ENCODE data around the gene SEMA6A. TPM values are rescaled to one million over a fixed set of nuclear protein-coding genes. Genes with fewer than 3 reads are reported as not detected.

Gene SEMA6A
- total RNA-seq, 1 donor from 2014 or later = 37.8 TPM

DNA sequence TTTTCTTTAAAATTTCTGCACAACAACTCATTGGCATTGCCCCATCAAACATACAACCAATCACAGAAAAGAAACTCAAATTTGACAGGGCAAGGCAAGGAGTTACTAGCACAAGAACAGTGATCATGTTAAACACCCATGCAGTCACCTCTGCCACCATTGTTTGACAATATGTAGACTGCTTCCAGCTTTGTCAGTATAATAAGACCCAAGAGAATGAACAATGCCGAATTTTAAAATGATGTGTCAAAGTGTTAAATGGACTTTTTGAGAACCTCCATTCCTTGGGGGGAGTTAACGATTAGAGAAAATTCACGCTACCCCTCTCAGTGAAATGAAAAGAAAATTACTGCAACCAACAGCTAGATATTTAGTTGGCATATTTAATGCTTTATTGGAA lies 109.2 kb downstream of the SEMA6A start:
- no peak for DNase-seq (ENCODE audit: low spot score)

DNA sequence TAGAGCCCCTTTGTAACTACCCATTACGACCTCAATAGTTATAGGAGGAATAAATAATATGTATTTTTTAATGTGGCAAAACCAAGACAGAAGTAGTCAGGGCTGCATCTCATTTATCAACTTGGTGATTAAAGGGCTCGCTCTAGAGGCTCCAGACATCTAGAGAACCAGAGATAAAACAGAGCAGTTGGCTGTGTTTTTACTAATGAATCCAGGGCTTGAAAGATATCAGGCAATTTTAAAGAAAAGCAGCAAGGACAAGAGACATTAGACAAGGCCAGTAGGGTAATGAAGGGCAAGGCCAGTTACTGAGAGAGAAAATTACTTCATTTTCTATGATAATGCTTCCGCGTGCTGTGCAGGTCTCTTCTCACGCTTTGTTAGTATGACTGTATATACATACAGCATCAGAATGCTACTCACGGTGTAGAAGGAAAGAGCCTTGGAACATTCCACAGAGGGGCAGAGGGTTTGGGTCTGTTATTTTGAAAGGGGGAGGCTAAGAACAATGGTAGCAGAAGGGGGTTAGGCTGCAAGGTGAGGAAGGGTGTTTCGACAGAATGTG lies 110.4 kb downstream of the SEMA6A start:
- DNase-seq (ENCODE audit: low spot score) = no peak

DNA sequence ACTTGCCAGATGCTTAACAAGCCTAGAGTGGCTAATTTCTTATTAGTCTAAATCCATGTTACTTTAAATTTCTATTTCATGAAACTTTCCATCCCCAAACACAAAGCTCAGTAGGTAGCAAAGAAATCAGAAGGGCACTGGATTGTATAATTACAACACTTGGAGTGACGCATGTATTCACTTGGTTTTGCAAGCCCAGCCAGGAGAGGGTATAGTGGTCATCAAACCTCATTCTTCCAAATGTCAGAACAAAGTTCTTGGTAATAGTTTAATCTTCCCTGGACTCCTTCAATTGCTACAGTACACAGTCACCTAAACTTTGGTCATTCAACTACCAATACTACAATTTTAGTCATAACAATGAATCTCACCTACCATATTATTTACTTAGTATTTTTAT lies 112.1 kb downstream of the SEMA6A start:
- no peak for DNase-seq (ENCODE audit: low spot score)

DNA sequence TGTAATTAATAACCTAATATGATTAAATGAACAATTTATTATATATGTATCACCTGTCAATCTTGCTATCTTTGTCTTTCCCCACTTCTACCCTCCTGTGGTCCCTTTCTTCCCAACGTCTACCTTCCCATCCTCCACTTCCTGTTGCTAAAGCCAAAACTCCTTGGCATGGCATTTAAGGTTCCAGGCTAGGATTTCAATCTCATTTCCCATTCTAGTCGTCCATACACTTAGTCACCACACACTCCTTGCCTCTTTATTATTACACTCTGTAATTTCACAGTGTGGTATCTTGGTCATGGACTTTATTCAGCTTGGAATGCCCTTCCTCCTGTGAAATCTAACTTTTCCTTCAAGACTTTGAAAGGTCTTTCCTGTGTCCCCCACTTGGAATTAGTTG lies 115.3 kb downstream of the SEMA6A start:
- DNase-seq (ENCODE audit: low spot score) = no peak

DNA sequence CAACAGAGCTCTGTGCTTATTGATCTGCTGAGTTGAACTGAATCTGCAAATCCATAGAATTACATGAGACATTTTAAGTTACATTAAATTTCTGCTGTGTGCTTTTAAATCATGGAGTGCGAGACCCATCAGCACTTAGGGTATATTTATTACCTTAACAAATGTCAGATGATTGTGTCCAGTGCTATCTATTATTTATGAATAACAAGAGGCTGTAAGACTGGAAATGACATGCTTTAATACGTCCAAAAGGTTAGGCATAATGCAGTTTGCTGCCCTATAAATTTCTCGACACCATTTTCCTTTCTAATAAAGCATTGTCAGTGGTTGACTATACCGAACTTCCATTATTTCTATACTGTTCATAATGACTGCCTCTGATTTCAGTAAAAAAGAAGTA lies 117.6 kb downstream of the SEMA6A start:
- no peak for DNase-seq (ENCODE audit: low spot score)

DNA sequence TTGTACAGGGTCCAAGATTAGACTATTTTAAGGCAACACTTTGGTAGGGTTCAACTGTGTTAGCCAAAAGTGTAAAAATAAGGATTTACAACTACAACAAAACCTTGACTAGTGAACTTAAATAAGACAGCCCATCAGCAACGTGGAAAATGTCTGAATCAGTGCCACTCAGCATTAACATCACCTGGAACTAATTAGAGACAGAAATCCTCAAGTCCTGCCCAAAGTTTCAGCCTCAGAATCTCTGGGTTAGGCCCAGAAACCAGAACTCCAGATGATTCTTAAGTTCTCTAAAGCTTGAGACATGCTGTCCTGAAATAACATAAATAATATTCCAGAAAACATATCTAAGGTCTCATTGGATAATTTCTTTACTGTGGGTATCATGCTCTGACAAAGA lies 118.6 kb downstream of the SEMA6A start:
- DNase-seq (ENCODE audit: low spot score) = no peak

DNA sequence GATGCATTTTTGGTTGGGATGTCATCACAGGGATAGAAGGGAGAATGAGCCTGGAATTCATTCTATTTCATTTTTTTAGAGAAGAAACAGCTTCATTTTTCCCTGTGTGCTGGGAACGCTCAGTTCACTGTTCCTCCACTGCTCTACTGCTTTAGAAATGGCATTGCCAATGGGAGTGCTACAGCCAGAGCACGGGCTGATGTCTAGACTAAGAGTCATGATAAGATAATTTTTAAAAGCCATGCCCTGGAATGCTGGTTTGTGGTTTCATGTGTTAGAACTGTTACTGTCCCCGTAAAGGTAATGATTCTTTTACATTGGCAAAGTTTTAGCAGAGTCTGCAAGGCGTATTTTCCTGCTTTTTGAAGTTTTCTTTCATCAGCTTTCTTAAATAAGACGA lies 119.6 kb downstream of the SEMA6A start:
- no peak for DNase-seq (ENCODE audit: low spot score)

DNA sequence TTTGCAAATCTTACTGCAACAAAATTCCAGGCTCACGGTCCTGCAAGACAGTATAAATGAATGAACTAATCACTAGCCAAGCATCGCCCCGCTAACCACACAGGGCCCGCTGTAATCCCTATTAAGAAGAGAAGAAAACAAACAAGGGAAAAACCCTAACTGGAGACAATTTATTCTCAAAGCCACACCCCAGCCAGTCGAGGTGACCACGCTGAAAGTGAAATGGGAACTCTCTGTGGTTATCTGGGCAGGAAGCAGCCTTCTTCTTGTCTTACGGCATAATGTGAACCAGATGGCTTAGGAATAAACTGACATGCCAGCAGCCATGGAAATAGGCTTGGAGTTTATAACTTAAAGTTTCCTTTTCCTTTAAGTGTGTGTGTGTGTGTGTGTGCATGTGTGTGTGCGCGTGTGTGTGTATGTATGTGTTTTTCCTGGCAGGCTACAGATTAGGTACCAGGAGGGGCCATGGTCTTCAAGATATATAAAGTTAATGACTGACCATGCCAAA lies 120.2 kb downstream of the SEMA6A start:
- DNase-seq (ENCODE audit: low spot score) = no peak

DNA sequence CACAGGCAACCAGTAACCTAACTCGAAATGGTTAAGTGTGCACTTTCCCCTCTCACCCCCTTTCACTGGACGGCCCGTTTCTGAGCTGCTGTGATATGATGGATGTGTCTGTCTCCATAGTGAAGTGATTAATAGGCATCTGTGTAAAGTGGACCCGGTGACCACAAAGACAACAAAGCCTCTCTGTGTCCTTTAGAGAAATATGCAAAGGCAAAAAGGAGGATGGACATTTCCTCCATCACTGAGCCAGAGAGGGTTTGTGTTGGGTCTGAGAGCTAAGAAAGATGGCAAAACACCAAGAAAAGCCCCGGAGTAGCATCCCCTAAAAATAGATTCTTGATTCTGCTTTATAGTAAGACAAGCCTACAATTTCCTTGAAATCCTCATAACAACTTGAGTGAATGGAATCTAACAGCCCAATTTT lies 120.6 kb downstream of the SEMA6A start:
- no peak for DNase-seq (ENCODE audit: low spot score)

DNA sequence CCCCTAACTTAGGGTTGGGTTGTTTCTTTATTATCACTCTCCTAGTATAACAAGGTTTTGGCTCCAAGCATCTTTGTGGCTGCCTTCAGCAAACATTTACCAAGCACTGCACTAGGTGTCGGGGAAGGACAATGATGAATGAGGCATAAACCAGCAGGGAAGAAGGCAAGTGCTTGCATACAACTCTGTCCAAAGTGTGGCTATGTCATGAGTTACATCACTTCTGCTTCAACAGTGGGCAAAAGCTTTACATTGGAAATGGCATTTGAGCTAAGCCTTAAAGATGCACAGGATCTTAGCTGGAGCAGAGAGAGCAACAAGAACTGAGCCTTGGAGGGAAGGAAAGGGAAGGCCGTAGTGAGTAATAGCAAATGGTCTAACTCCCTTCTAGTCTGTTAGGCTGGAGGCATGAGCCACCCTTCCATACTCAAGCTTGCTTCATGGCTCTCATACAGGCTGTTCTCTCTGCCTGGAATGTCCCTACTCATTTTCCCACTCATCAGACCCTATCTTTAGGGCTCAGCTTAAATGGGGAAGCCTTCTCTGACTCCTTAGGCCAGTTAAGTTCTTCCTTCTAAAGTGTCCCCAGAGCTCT lies 121.8 kb downstream of the SEMA6A start:
- no peak for DNase-seq (ENCODE audit: low spot score)

DNA sequence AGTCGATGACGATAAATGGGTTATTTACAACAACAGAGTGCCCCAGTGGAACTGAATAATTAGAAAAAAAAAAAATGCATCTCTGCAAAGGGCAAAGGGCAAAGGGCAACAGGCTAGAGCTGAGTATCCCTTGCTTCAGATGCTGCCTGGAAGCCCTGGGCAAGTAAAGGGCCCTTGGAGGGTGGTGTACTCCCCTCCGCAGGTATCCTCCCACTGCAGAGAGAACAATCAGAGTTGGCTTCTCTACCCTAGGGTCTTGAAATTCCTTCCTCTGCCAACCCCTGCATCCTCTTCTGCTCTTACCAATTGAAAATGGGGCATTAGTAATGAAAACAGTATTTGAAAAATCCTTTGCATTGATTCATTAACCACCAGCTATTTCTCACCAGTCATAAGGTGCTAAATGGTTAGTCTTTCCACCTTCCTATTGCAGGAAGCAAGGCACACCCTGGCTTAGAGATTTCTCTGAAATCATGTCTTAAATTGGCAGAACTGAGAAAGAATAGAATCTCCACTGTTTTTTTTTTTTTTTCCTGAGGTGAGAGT lies 122.6 kb downstream of the SEMA6A start:
- DNase-seq (ENCODE audit: low spot score) = no peak

DNA sequence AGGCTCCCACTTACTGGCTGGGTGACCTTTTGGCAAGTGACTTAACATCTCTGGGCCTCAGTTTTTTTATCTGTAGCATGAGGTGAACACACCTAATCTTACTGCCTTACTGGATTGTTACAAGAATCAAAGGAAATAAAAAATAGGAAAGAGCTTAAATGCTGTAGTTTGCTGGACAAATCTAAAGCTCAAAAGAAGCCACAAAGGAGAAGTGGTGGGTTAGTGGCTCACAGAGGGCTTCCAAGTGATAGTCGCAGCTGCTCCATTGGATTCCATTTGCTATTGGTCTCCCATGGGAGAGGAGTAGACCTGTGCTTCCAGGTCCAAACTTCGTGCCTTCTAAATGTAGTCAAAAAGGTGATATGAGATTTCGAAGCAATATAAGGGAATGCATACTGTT lies 123.6 kb downstream of the SEMA6A start:
- DNase-seq (ENCODE audit: low spot score) = no peak

DNA sequence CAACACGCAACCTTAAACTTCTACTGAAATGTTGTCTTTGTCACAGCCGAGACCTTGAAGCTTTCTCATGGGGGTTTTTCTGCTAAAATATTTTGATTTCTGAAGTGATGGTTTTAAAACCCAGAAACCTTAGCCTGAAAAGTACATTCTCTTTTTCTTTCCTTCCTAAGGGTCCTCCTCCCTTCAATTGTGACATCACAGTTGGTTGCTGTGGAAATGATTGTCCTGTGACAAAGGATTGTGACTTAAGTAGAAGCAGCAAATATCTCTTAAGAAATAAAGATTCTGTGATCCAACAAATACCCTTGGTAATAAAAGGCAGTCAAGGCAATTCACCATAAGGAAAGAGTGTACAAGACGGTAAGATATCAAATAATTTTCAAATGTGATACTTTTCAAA lies 125.2 kb downstream of the SEMA6A start:
- no peak for DNase-seq (ENCODE audit: low spot score)

DNA sequence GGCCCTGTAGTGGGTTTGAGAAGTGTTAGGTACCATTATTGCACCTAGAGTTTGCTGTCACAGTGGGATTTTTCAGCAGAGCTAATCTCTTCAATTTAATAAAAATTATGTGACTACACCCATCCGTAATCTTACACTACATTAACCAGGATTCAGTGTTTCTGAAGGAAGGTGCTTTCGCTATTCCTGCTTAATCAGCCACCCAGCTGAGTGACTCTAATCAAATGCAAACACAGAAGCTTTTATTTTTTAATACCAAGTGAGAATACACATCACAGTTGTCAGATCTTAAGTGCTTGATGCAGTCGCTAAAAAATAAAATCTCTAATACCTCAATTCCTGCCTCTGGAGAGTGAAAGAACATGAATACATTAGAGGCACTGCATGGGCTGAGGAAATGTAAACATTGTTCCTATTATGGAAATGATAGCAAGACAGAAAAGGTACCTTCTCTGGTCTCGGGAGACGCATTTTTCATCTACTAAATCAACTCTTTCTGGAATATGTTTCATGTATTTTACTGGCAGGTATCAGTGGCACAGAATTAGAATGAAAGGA lies 125.7 kb downstream of the SEMA6A start:
- no peak for DNase-seq (ENCODE audit: low spot score)

DNA sequence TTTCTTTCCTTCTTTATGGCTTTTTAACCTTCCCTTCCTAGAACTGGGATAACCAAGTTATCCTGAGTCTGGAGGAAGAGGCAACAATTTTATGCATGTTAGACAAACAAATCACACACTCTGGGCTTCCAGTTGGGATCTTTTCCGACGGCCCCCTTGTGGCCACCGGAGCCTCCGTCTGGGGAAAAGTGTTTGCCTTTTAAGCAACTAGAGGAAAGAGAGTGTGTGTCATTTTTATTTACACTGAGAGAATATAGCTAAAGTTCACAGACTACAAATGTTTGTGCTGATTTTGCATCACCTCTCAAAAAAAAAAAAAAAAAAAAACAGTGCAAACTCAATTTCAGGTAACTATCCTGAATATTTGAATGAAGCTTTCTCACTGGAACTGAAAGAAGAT lies 126.2 kb downstream of the SEMA6A start:
- no peak for DNase-seq (ENCODE audit: low spot score)

DNA sequence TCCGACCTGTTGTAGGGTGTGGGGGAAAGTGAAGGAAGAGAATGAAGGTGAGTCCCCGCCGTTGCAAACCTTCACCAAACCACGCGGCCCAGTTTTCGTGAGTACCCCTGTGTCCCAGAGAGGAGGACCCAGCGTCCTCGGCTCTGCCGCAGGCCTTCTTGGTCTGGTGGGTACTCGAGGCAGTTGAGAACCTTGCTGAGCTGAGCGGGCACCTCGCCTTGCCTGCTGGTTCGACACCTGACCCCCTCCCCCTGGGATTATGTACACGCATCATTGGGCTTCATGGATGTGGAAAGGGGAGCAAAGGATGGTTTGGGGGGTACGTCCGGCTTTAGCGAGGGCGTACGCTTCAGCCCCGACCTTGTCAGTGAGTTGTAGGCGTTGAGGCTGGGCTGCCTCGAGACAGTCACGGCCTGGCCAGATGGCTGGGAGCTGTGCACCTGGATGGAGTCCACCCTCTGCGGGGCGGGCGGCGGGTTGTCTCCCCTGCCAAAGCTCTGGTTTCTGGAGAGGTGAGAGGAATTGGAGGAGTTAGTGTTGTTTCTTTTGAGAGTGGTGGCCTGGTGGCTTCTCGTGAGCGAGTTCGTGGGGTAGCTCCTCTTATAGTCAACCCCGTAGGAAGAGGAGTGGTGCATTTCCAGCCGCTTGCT lies 128.1 kb downstream of the SEMA6A start:
- DNase-seq (ENCODE audit: low spot score) = no peak

DNA sequence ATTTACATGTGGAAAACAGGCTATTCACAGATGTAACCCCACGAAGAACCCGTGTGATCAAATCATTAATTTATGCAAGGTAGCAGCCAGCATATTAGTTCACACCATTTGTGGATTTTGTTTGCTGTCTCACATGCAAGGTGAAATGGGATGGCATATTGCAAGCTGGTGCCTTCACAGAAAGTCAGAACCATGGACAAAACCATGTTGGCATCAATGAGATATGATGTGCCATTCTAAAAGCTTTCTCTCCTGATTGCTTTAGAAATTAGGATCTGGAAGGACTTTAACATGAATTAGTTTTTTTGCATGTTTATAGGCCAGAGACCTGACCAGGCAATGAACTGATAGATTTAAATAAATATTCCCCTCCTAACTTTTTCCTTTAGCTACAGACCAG lies 129.3 kb downstream of the SEMA6A start:
- DNase-seq (ENCODE audit: low spot score) = no peak

DNA sequence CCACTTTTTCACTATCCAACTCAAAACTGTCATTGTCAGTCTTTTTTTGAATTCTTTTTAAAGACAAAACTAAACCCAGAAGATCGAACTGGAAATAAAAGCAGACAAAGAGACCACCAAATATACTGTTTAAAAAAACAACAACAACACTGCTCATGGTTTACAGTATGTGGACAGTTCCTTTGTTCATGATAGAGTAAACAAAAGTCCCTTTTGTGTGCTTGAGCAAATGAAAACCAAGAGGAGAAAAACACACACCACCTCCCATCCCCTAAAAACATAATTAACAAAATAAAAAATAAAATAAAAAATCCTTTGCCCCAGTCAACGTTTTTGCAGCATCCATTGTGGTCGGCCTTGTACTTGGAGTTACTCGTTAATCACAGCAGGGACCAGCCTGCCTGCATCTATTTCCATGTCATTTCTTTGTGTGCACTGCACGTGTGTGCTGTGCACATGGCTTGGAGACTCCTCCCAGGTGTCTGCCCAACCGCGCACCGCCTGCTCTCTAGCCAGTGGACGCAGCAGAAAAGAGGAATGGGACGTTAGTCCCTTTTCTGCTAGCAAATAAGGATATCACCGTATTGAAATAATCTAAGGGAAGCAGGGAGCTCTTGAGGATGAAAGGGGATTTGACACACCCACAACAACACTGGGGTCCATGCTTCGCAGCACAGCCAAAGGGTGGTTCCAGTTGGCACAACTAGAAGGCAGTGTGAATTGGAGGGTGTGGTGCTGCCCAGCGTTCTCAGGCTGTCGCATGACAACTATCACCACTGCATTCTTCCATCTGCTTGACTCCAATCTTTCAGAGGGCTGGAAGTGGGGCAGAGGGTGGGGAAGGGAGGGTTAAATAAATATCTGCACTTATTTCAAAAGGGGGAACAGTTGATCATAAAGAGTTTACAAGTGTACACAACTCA lies 130.0 kb downstream of the SEMA6A start:
- DNase-seq (ENCODE audit: low spot score) = no peak

DNA sequence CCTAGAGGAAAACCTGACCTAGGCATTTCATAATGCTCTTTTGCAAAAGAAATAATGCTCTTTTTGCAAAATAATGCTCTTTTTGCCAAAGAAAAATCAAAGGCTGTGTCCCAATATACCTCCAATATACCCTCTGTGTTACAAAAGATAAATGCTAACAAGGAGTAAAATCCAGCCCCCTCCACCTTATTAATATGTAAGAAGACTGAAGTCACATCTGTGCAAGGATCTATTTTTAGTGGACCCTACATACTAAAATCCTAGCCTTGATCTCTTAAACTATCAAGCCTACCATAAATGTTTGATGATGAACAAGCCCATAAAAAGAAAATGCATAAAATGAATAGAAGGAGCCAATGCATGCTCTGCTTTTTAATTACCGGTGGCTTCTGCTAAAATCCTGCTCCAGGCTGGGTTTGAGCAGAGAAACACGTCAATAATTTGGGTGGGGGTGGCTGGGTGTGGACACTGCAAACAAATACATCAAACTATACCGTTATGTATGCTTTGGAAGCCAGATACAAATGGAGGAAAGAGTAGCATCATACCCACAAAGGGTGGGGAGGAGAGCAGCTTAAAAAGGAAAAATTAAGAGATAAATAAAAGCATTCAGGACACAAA lies 131.6 kb downstream of the SEMA6A start:
- DNase-seq (ENCODE audit: low spot score) = no peak

DNA sequence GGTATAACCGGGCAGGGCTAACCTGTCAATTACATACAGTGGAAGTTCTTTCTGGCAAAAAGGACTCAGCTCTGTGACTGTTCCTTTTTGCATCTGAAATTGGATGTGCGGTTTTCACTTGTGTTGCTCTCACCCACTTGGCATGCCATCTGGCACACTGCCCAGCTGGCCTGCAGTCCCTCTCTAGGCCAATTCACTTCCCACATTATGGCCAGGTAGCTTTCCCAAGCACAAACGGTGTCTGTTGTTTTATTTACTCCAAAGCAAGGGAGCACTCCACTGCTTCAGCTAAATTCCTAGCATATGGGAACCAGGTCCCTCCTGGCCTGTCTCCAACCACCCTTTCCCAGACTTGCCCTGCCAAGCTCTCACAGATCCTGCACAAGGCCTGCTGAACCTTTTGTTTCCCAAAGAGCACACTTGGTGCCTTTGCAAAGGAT lies 132.5 kb downstream of the SEMA6A start:
- no peak for DNase-seq (ENCODE audit: low spot score)

DNA sequence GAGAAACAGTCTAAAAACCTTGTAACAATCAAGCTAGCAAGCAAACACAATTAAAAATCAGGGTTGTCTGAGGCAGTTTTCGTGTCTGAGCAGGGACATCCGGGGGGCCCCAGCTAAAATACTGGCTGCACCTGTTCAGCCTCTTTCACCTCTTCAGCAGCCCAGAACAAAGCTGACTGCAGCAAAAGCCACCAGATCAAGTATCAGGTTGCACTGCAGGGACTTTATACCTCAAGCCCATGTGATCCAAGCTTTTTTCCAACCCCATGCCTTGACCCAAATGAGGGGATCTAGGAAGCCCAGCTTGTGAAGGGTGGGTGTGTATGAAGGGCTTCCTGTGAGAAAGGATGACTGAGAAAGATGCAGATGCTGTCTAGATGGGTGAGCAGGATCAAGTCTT lies 133.4 kb downstream of the SEMA6A start:
- no peak for DNase-seq (ENCODE audit: low spot score)
